Loucy (cell line): ENCODE results near the gene BACH1.

Source experiments
- H2AFZ ChIP-seq: fragments of 200-600 bp; sonication (generic); 2 replicates; pipeline ENCODE4 v1.6.0; 2016; ENCODE audit warnings: antibody characterized with exemption, mild to moderate bottlenecking, low read length, moderate library complexity
- H3F3A ChIP-seq: fragments of 200-600 bp; 2 replicates; pipeline ENCODE4 v1.6.0; 2016; ENCODE audit warnings: antibody characterized with exemption, low read depth, mild to moderate bottlenecking
- H3K27me3 ChIP-seq: fragments of 200-600 bp; sonication (generic); 2 replicates; pipeline ENCODE4 v1.6.1; 2014; ENCODE audit warnings: low read length, mild to moderate bottlenecking; ENCODE audit not compliant: insufficient read depth, poor library complexity, severe bottlenecking
- H3K36me3 ChIP-seq: fragments of 200-600 bp; sonication (generic); 2 replicates; pipeline ENCODE4 v1.6.1; 2016; ENCODE audit warnings: low read length; ENCODE audit not compliant: insufficient read depth
- H3K4me1 ChIP-seq: fragments of 200-600 bp; sonication (generic); 2 replicates; pipeline ENCODE4 v1.5.1; 2014; ENCODE audit warnings: low read length, mild to moderate bottlenecking; ENCODE audit not compliant: insufficient read depth, poor library complexity, severe bottlenecking
- H3K4me2 ChIP-seq: fragments of 200-600 bp; sonication (generic); 2 replicates; pipeline ENCODE4 v1.6.0; 2014; ENCODE audit warnings: antibody characterized with exemption, low read length, low read depth, mild to moderate bottlenecking; ENCODE audit not compliant: poor library complexity, severe bottlenecking
- H3K4me3 ChIP-seq: fragments of 200-600 bp; sonication (generic); 2 replicates; pipeline ENCODE4 v1.5.1; 2014; ENCODE audit warnings: low read length, mild to moderate bottlenecking, mixed read lengths; ENCODE audit not compliant: poor library complexity, severe bottlenecking
- H3K79me2 ChIP-seq: fragments of 200-600 bp; sonication (generic); 2 replicates; pipeline ENCODE4 v1.6.1; 2014; ENCODE audit warnings: low read length; ENCODE audit not compliant: insufficient read depth
- H3K9ac ChIP-seq: fragments of 200-600 bp; sonication (generic); 2 replicates; pipeline ENCODE4 v1.6.0; 2014; ENCODE audit warnings: mild to moderate bottlenecking, low read depth, low read length, moderate library complexity; ENCODE audit not compliant: poor library complexity, severe bottlenecking
- H3K9me2 ChIP-seq: fragments of 200-600 bp; sonication (generic); replicated peaks from 2 replicates; pipeline ENCODE4 v1.6.1; 2016; ENCODE audit warnings: low read depth, low read length, mixed read lengths
- H3K9me3 ChIP-seq: fragments of 200-600 bp; sonication (generic); 2 replicates; pipeline ENCODE4 v1.6.1; 2014; ENCODE audit warnings: mild to moderate bottlenecking, antibody characterized with exemption, low read length, low read depth; ENCODE audit not compliant: insufficient read depth
- H4K20me1 ChIP-seq: fragments of 200-600 bp; sonication (generic); 2 replicates; pipeline ENCODE4 v1.6.0; 2014; ENCODE audit warnings: antibody characterized with exemption, low read length, mild to moderate bottlenecking; ENCODE audit not compliant: insufficient read depth, poor library complexity, severe bottlenecking
- CTCF ChIP-seq: fragments of 200-600 bp; sonication (generic); conservative IDR thresholded peaks from 2 replicates; pipeline ENCODE4 v1.5.1; 2014; ENCODE audit warnings: mild to moderate bottlenecking, antibody characterized with exemption, low read length
- EZH2phosphoT487 ChIP-seq: fragments of 200-600 bp; IDR thresholded peaks from 2 replicates; pipeline ENCODE4 v1.6.1; 2018; ENCODE audit warnings: antibody characterized with exemption, mild to moderate bottlenecking, moderate library complexity, borderline replicate concordance

BACH1 gene

DNA sequence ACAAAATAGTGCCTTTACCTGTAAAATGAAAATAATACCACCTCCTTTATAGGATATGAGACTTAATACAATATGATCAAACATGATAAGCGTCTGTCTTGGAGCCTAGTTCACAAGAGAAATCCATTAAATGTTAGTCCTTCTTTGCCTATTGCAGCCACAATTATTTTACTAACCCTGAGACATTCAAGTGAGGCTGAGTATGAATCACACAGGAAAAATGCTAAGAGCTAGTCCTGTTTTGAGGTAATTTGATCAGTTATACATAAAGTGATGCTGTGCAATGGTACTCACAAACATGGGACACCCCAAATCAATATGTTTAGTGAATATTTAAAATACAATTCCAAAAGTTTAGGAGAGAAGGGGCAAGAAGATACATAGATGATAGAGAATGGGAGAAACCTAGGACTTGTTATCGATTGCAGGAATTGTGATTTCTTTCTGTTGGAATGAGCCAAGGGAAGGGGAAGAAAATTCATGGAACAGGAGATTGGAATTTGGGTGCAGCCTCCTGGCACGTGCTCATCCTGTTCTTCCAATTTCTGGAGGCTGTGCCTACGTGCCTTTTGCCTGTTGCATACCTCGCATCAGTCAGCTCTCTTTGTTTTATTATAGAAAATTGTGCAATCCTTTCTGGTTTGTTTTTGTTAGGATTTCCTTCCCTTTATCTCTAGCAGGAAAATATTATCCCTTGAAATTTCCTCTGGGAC lies 39.9 kb upstream of the BACH1 start:
- Histone ChIP-seq H3K4me2 (no peak overlapping the region), H3K4me1 (no peaks in the 10 kb centered on the region), H4K20me1 (no peaks in the 10 kb centered on the region), H3K9ac (no peak overlapping the region), H2AFZ (no peak overlapping the region), H3F3A (no peaks in the 10 kb centered on the region), H3K79me2 (no peaks in the 10 kb centered on the region), H3K27me3 (no peaks in the 10 kb centered on the region), H3K36me3 (no peaks in the 10 kb centered on the region), H3K4me3 (no peak overlapping the region), H3K9me3 (peaks cover 6% of the 10 kb centered on the region; the same call in 1 of the 2 replicates), H3K9me2 (no peaks in the 10 kb centered on the region)
- TF ChIP-seq CTCF: no peak
- no peak for TF ChIP-seq EZH2phosphoT487

- Histone ChIP-seq H2AFZ (no peak overlapping the region), H3K4me1 (no peaks in the 10 kb centered on the region), H3K4me2 (no peak overlapping the region), H3K36me3 (no peaks in the 10 kb centered on the region), H3K79me2 (no peaks in the 10 kb centered on the region), H4K20me1 (no peaks in the 10 kb centered on the region), H3K4me3 (no peak overlapping the region), H3K9me2 (no peaks in the 10 kb centered on the region), H3F3A (no peaks in the 10 kb centered on the region), H3K27me3 (no peaks in the 10 kb centered on the region), H3K9me3 (no peaks in the 10 kb centered on the region), H3K9ac (no peak overlapping the region)
- no peak for TF ChIP-seq CTCF
- no peak for TF ChIP-seq EZH2phosphoT487
Observed at GRCh38 chr21:29260461-29260860, 38.3 kb upstream of the BACH1 start.

GRCh38 chr21:29261555-29262540 lies 36.9 kb upstream of the BACH1 start:
- Histone ChIP-seq H3K4me2 (no peak overlapping the region), H3K4me3 (no peak overlapping the region), H3K4me1 (no peaks in the 10 kb centered on the region), H2AFZ (no peak overlapping the region), H3K9me2 (no peaks in the 10 kb centered on the region), H3K79me2 (no peaks in the 10 kb centered on the region), H3K27me3 (no peaks in the 10 kb centered on the region), H3K36me3 (no peaks in the 10 kb centered on the region), H4K20me1 (no peaks in the 10 kb centered on the region), H3F3A (no peaks in the 10 kb centered on the region), H3K9ac (no peak overlapping the region), H3K9me3 (no peaks in the 10 kb centered on the region)
- TF ChIP-seq EZH2phosphoT487 (no peak), CTCF (no peak)
